ENCODE measurements around the gene ENOX1. TPM values are rescaled to one million over a fixed set of nuclear protein-coding genes. Genes with fewer than 3 reads are reported as not detected.

Gene ENOX1
- total RNA-seq, 1 donor: 7.4 TPM

- DNase-seq (ENCODE audit: low read depth): no peak
- TF ChIP-seq CTCF (IDR thresholded peaks at IDR 0.05; ENCODE audit: insufficient read depth, low read length): no peak
- H3K4me3 ChIP-seq (ENCODE audit: low read depth, low read length): no peak overlapping the region
These were observed 178.2 kb downstream of the ENOX1 start for GRCh38 chr13:43608400-43609137.

GRCh38 chr13:43597599-43597945 is 189.2 kb downstream of the ENOX1 start:
- DNase-seq (ENCODE audit: low read depth): no peak
- H3K4me3 ChIP-seq (ENCODE audit: low read depth, low read length): no peak overlapping the region
- no peak for TF ChIP-seq CTCF (IDR thresholded peaks at IDR 0.05; ENCODE audit: insufficient read depth, low read length)

- no peak for TF ChIP-seq CTCF (IDR thresholded peaks at IDR 0.05; ENCODE audit: insufficient read depth, low read length)
- H3K4me3 ChIP-seq (ENCODE audit: low read depth, low read length): no peak overlapping the region
- DNase-seq (ENCODE audit: low read depth): no peak
These were observed 189.7 kb downstream of the ENOX1 start for GRCh38 chr13:43596924-43597598.

- TF ChIP-seq CTCF (IDR thresholded peaks at IDR 0.05; ENCODE audit: insufficient read depth, low read length): no peak
- DNase-seq (ENCODE audit: low read depth): no peak
- no peak overlapping the region for H3K4me3 ChIP-seq (ENCODE audit: low read depth, low read length)
These were observed 190.8 kb downstream of the ENOX1 start for GRCh38 chr13:43596006-43596405.

GRCh38 chr13:43587376-43587775 is 199.4 kb downstream of the ENOX1 start:
- no peak for DNase-seq (ENCODE audit: low read depth)
- no peak for TF ChIP-seq CTCF (IDR thresholded peaks at IDR 0.05; ENCODE audit: insufficient read depth, low read length)
- no peak overlapping the region for H3K4me3 ChIP-seq (ENCODE audit: low read depth, low read length)

GRCh38 chr13:43584751-43585150 is 202.0 kb downstream of the ENOX1 start:
- no peak for TF ChIP-seq CTCF (IDR thresholded peaks at IDR 0.05; ENCODE audit: insufficient read depth, low read length)
- no peak for DNase-seq (ENCODE audit: low read depth)
- no peak overlapping the region for H3K4me3 ChIP-seq (ENCODE audit: low read depth, low read length)
